A549 (cell line): ENCODE results near the gene C1QTNF2. TPM values are rescaled to one million over a fixed set of nuclear protein-coding genes. Genes with fewer than 3 reads are reported as not detected.

Source experiments
- ATAC-seq, 2 experiments: fragments of 200-7000 bp in 1 of 2; fragments of >200 bp in 1 of 2; cut with Nextera tagmentation in 1 of 2; cut with Tn5 transposase in 1 of 2; 3 replicates each; pipeline versions ENCODE4 v1.8.0 to v1.9.1; 2018 to 2020; ENCODE audit warnings: mild to moderate bottlenecking in 1 of 2, moderate library complexity in 1 of 2
- CTCF ChIA-PET: fragments of 300-600 bp; sonication (Branson Sonifier 250); formaldehyde crosslinking; extraction: SDS; loops from one replicate; lab custom pipeline; 2021; ENCODE audit warnings: antibody characterized with exemption, inconsistent platforms; lab: Yijun Ruan, JAX
- POLR2A ChIA-PET: fragments of 350-600 bp; formaldehyde crosslinking; extraction: SDS; loops from one replicate; lab custom pipeline; 2021; ENCODE audit warnings: antibody characterized with exemption, inconsistent platforms; lab: Yijun Ruan, JAX
- DNase-seq, 2 experiments: peaks; one replicate each; pipeline versions ENCODE4 v3.0.0 to v3.0.0-alpha.2; 2011 to 2016; ENCODE audit warnings: low read depth in 1 of 2, low spot score in 1 of 2
- FAIRE-seq: peaks from 2 replicates; lab custom pipeline; 2011; peaks lifted over from hg19 to GRCh38; lab: Jason Lieb, UNC
- H3K27ac ChIP-seq, 2 experiments: fragments of >200 bp; sonication (Bioruptor Twin); formaldehyde crosslinking; 3 replicates each; pipeline ENCODE4 v1.5.1; 2016 to 2017
- H3K4me1 ChIP-seq: fragments of >200 bp; sonication (Bioruptor Twin); formaldehyde crosslinking; 3 replicates; pipeline ENCODE4 v1.6.1; 2016
- H3K4me2 ChIP-seq: fragments of >200 bp; sonication (Bioruptor Twin); formaldehyde crosslinking; 3 replicates; pipeline ENCODE4 v1.6.1; 2016
- H3K4me3 ChIP-seq: fragments of >200 bp; sonication (Bioruptor Twin); formaldehyde crosslinking; 3 replicates; pipeline ENCODE4 v1.5.1; 2016
- H3K9me3 ChIP-seq: fragments of >200 bp; sonication (Bioruptor Twin); formaldehyde crosslinking; 3 replicates; pipeline ENCODE4 v1.6.1; 2016
- BHLHE40 ChIP-seq: IDR thresholded peaks from 2 replicates; pipeline ENCODE4 v1.6.1; 2012; ENCODE audit warnings: low read depth, low read length, inconsistent platforms
- CBX8 ChIP-seq: fragments of 200-600 bp; sonication (generic); IDR thresholded peaks from 2 replicates; pipeline ENCODE4 v1.6.1; 2016
- CEBPB ChIP-seq, 2 experiments: fragments of >200 bp in 1 of 2; sonication (Bioruptor Twin) in 1 of 2; formaldehyde crosslinking in 1 of 2; IDR thresholded peaks; 2 replicates each; pipeline ENCODE4 v1.6.1; 2012 to 2016
- EHF ChIP-seq: fragments of 250-450 bp; sonication (Bioruptor Pico); IDR thresholded peaks from 2 replicates; pipeline ENCODE4 v1.5.0; 2020; ENCODE audit warnings: mild to moderate bottlenecking
- GATA3 ChIP-seq: IDR thresholded peaks from 2 replicates; pipeline ENCODE4 v1.6.1; 2012; ENCODE audit warnings: borderline replicate concordance
- HEYL ChIP-seq: fragments of 250-450 bp; sonication (Bioruptor Pico); IDR thresholded peaks from 2 replicates; pipeline ENCODE4 v1.8.0; 2021; ENCODE audit warnings: mild to moderate bottlenecking, moderate library complexity
- HOXA7 ChIP-seq: fragments of 250-450 bp; sonication (Bioruptor Pico); IDR thresholded peaks from 2 replicates; pipeline ENCODE4 v1.5.0; 2020; ENCODE audit warnings: mild to moderate bottlenecking, moderate library complexity
- JUNB ChIP-seq: fragments of >200 bp; sonication (Bioruptor Twin); formaldehyde crosslinking; IDR thresholded peaks from 2 replicates; pipeline ENCODE4 v1.6.1; 2016
- MAFK ChIP-seq: fragments of 450-650 bp; IDR thresholded peaks from 2 replicates; pipeline ENCODE4 v1.6.1; 2014; ENCODE audit not compliant: partially characterized antibody
- MAZ ChIP-seq: fragments of 150-350 bp; IDR thresholded peaks from 2 replicates; pipeline ENCODE4 v1.6.1; 2014; ENCODE audit warnings: antibody characterized with exemption, low read depth, low read length, borderline replicate concordance
- MYC ChIP-seq: IDR thresholded peaks from 2 replicates; pipeline ENCODE4 v1.6.1; 2012; ENCODE audit warnings: mild to moderate bottlenecking, inconsistent platforms, low read length, improper control_type of control experiment, borderline replicate concordance
- NFE2L2 ChIP-seq: fragments of 150-350 bp; conservative IDR thresholded peaks from 2 replicates; pipeline ENCODE4 v1.6.1; 2014; ENCODE audit warnings: low read length
- NR3C1 ChIP-seq: fragments of >200 bp; sonication (Bioruptor Twin); formaldehyde crosslinking; IDR thresholded peaks from 3 replicates; pipeline ENCODE4 v1.6.1; 2017
- PHF8 ChIP-seq: fragments of 200-600 bp; sonication (generic); IDR thresholded peaks from 2 replicates; pipeline ENCODE4 v1.6.1; 2016; ENCODE audit warnings: low read depth, mild to moderate bottlenecking, antibody characterized with exemption, moderate library complexity, borderline replicate concordance
- POLR2A ChIP-seq: IDR thresholded peaks from 2 replicates; pipeline ENCODE4 v1.6.1; 2012; ENCODE audit warnings: mild to moderate bottlenecking, low read length
- RAD21 ChIP-seq, 2 experiments: fragments of >200 bp in 1 of 2; sonication (Bioruptor Twin) in 1 of 2; formaldehyde crosslinking in 1 of 2; IDR thresholded peaks in 1 of 2; conservative IDR thresholded peaks in 1 of 2; 2 replicates in 1 of 2; 3 replicates in 1 of 2; pipeline ENCODE4 v1.6.1; 2012 to 2018; ENCODE audit warnings: inconsistent platforms in 1 of 2
- RARB ChIP-seq: fragments of 250-450 bp; sonication (Bioruptor Pico); IDR thresholded peaks from 2 replicates; pipeline ENCODE4 v1.8.0; 2021; ENCODE audit warnings: mild to moderate bottlenecking, moderate library complexity
- RNF2 ChIP-seq: fragments of 200-600 bp; sonication (generic); IDR thresholded peaks from 2 replicates; pipeline ENCODE4 v1.6.1; 2016; ENCODE audit warnings: low read depth, mild to moderate bottlenecking, antibody characterized with exemption, moderate library complexity, borderline replicate concordance
- SMC3 ChIP-seq: fragments of >200 bp; sonication (Bioruptor Twin); formaldehyde crosslinking; IDR thresholded peaks from 3 replicates; pipeline ENCODE4 v1.6.1; 2018; ENCODE audit warnings: inconsistent platforms
- SREBF2 ChIP-seq: fragments of 450-650 bp; IDR thresholded peaks from 2 replicates; pipeline ENCODE4 v1.6.1; 2014; ENCODE audit warnings: mild to moderate bottlenecking, moderate library complexity
- TP53 ChIP-seq: fragments of 250-450 bp; sonication (Bioruptor Pico); IDR thresholded peaks from 2 replicates; pipeline ENCODE4 v1.5.0; 2021; ENCODE audit warnings: mild to moderate bottlenecking, moderate library complexity
- ZFP36 ChIP-seq: fragments of 450-650 bp; IDR thresholded peaks from 2 replicates; pipeline ENCODE4 v1.6.1; 2014; ENCODE audit warnings: borderline replicate concordance; ENCODE audit not compliant: partially characterized antibody
- WGBS: methylation state at CpG from one replicate; pipeline ENCODE4 v1.1.6; 2017; ENCODE audit errors: missing lambda C conversion rate; 5-methylcytosine and 5-hydroxymethylcytosine counted together
- polyA plus RNA-seq, 4 experiments: library from polyadenylated mRNA; depleted of rRNA in 3 of 4; stranded (reverse); fragments of >200 nt; fragmentation: RNase III in 1 of 4; extraction: RNeasy Plus Mini Kit Qiagen cat#74134 plus additional on column Dnase treatment in 1 of 4; gene quantifications; 2 replicates in 3 of 4; 3 replicates in 1 of 4; pipeline ENCODE4 v1.2.3, GENCODE V29; 2011 to 2017
- TF ChIP-seq, protein P1 (sequence below): IDR thresholded peaks from 2 replicates; pipeline ENCODE4 v1.6.1; 2012
- TF ChIP-seq, protein P2 (sequence below): IDR thresholded peaks from 2 replicates; pipeline ENCODE4 v1.6.1; 2012; ENCODE audit warnings: low read depth, borderline replicate concordance
- TF ChIP-seq, protein P3 (sequence below): fragments of >200 bp; sonication (Bioruptor Twin); formaldehyde crosslinking; IDR thresholded peaks from 3 replicates; pipeline ENCODE4 v1.6.1; 2016
- TF ChIP-seq, protein P4 (sequence below): IDR thresholded peaks from 2 replicates; pipeline ENCODE4 v1.6.1; 2012
- TF ChIP-seq, protein P5 (sequence below): fragments of 250-450 bp; sonication (Bioruptor Pico); IDR thresholded peaks from 2 replicates; pipeline ENCODE4 v1.5.0; 2020; ENCODE audit warnings: low read depth, mild to moderate bottlenecking, moderate library complexity
- TF ChIP-seq, protein P6 (sequence below): fragments of 150-350 bp; IDR thresholded peaks from 2 replicates; pipeline ENCODE4 v1.6.1; 2014; ENCODE audit warnings: low read depth, mild to moderate bottlenecking, low read length

Gene C1QTNF2
- polyA plus RNA-seq, 2 of the 4 experiments (the other 2 are of a cell fraction), result 0.04 to 0.06 TPM

DNA sequence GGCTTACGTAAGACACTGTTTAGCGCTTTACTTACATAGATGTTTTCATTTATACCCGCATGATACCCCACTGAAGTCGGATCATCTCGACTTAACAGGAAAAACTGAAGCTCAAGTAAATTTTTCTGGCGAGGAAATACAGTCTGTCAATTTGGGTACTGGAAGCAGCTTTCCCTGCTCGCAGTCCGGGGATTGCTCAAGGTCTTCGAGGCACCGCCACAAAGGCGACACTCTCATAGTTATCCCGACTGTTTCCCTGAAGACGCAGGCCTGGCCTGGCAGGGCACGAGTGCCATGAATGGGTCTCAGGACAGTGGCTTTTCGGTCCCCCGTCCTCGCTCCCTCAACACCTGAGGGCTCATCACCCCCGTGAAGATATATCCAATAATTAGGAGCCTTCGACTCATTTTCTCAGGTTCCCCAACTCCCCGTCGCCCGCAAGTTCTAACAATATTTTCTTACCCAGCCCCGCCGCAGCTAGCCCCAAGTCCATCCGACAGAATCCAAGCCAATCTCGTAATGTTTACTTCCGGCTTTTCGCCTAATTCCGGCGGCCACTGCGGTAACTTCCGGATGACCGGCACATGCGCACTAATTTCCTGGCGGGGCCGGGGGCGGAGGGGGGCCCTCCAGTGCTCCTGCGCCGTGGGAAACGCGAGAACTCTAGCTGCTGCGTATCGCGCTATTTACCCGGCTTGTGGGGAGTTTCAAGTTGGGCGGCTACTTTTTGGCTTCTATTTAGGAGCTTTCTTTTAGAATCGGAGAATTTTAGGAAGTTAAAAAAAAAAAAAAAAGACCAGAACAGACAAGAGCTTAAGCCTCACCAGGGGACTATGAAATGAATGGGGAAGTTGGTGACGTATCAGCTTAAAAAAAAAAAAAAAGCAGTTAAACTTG is 48.4 kb upstream of the C1QTNF2 start, which contains the start of gene SLU7 (continued):
- no peak for TF ChIP-seq RAD21 (conservative IDR thresholded peaks at IDR 0.05 in 1 of 2, IDR thresholded peaks at IDR 0.05 in 1 of 2)
- no peak for TF ChIP-seq CBX8
- TF ChIP-seq HOXA7 (CRISPR knock-in tag), result no peak
- TF ChIP-seq, protein P1, sequence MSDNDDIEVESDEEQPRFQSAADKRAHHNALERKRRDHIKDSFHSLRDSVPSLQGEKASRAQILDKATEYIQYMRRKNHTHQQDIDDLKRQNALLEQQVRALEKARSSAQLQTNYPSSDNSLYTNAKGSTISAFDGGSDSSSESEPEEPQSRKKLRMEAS, result peak; percentile 48
- TF ChIP-seq NR3C1, result no peak
- no peak for TF ChIP-seq NFE2L2
- TF ChIP-seq JUNB, result no peak
- no peak for TF ChIP-seq SREBF2
- no peak for TF ChIP-seq MYC
- no peak for TF ChIP-seq MAFK
- TF ChIP-seq EHF (CRISPR knock-in tag), result no peak
- TF ChIP-seq, protein P2, sequence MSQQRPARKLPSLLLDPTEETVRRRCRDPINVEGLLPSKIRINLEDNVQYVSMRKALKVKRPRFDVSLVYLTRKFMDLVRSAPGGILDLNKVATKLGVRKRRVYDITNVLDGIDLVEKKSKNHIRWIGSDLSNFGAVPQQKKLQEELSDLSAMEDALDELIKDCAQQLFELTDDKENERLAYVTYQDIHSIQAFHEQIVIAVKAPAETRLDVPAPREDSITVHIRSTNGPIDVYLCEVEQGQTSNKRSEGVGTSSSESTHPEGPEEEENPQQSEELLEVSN, result no peak
- TF ChIP-seq TP53 (CRISPR knock-in tag), result no peak
- no peak for TF ChIP-seq RARB (CRISPR knock-in tag)
- TF ChIP-seq ZFP36, result no peak
- no peak for TF ChIP-seq HEYL
- TF ChIP-seq, protein P3, sequence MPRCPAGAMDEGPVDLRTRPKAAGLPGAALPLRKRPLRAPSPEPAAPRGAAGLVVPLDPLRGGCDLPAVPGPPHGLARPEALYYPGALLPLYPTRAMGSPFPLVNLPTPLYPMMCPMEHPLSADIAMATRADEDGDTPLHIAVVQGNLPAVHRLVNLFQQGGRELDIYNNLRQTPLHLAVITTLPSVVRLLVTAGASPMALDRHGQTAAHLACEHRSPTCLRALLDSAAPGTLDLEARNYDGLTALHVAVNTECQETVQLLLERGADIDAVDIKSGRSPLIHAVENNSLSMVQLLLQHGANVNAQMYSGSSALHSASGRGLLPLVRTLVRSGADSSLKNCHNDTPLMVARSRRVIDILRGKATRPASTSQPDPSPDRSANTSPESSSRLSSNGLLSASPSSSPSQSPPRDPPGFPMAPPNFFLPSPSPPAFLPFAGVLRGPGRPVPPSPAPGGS, result peak; percentile 75; the same call in 1 of the 3 replicates
- TF ChIP-seq CEBPB (IDR thresholded peaks at IDR 0.05), result no peak
- no peak for TF ChIP-seq SMC3
- TF ChIP-seq, protein P4, sequence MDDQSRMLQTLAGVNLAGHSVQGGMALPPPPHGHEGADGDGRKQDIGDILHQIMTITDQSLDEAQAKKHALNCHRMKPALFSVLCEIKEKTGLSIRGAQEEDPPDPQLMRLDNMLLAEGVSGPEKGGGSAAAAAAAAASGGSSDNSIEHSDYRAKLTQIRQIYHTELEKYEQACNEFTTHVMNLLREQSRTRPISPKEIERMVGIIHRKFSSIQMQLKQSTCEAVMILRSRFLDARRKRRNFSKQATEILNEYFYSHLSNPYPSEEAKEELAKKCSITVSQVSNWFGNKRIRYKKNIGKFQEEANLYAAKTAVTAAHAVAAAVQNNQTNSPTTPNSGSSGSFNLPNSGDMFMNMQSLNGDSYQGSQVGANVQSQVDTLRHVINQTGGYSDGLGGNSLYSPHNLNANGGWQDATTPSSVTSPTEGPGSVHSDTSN, result no peak
- peak; percentile 52 for TF ChIP-seq POLR2A
- TF ChIP-seq RNF2, result no peak
- TF ChIP-seq GATA3, result peak; percentile 54

DNA sequence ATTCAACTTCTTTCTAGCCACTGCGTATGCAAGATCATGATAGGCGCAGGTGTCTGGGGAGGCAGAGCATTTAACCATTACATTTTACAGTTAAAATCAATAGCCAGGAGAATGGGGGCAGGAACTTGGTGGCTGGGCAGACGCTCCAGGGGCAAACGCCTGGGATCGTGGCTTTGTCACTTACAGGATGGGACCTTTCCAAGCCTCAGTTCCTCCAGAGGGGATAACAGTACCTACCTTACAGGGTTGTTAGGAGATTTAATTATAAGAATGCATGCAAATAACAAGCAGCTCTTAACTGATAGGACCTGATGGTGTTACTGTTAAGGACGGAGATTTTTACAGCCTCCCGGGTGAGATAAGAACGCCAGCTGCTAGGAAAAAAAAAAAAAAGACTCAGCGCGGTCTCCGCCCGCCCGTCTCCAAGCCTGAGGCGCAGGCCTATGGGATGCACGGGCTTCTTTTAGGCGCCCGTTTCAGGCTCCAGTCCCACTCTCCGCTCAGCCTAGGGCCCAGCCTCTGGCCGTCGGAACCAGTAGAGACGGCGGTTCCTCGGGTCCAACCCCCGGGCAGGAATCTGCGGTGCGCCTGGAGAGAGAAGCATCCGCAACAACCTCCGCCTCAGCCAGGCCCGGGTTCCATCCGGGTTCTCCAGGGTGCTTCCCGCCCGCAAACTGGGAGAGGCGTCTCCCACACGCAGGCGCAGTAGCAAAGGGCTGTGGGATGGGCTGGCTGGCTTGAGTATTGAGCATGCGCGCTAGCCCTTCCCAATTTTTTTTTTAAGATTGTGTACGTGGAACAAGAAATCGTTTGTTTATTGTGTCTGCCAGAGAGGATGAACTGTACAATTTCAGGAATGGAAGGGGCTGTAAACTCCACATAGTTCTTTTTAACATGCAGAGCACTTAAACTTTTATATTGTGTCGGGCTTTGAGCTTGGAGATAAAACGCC is 29.3 kb upstream of the C1QTNF2 start, which contains the start of gene FAM200C:
FAM200C (minus strand) TSS at position 653 of the 952 bp plus-strand sequence. CDS start 4,564 bp downstream, outside the sequence.
- peak; percentile 97 to 98 for ATAC-seq
- Histone ChIP-seq H3K4me1 (peaks cover 19% of the 10 kb centered on the region), H3K4me3 (peak within 1 kb of the TSS; percentile 66), H3K9me3 (no peaks in the 10 kb centered on the region), H3K4me2 (peak within 1 kb of the TSS; percentile 90), H3K27ac (peak within 1 kb of the TSS; percentile 89 to 97)
- ChIA-PET POLR2A (interaction anchor here (0.6 to 1.1 kb wide), 7 partner anchors 9 to 281 kb away, joined by 3 to 5 read pairs (median 4); partner anchors contain the start of genes PWWP2A and SLU7), CTCF (interaction anchor here (1.5 kb wide), 1 partner anchor 20 kb away, joined by 4 read pairs; no protein-coding TSS in a partner anchor)
- WGBS, result 3% methylated on average over 41 of the region's 41 CpGs
- peak; percentile 94 to 97 for DNase-seq
- peak; percentile 28 for FAIRE-seq
- TF ChIP-seq, protein P2, result peak; percentile 81
- TF ChIP-seq, protein P5, sequence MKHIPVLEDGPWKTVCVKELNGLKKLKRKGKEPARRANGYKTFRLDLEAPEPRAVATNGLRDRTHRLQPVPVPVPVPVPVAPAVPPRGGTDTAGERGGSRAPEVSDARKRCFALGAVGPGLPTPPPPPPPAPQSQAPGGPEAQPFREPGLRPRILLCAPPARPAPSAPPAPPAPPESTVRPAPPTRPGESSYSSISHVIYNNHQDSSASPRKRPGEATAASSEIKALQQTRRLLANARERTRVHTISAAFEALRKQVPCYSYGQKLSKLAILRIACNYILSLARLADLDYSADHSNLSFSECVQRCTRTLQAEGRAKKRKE (CRISPR knock-in tag), result no peak
- TF ChIP-seq, protein P1, result 0 out of 2 replicates have a peak, but pooled peaks have one; percentile 51
- no peak for TF ChIP-seq MAZ
- TF ChIP-seq, protein P3, result peak; percentile 94
- TF ChIP-seq PHF8, result peak; percentile 100
- TF ChIP-seq, protein P6, sequence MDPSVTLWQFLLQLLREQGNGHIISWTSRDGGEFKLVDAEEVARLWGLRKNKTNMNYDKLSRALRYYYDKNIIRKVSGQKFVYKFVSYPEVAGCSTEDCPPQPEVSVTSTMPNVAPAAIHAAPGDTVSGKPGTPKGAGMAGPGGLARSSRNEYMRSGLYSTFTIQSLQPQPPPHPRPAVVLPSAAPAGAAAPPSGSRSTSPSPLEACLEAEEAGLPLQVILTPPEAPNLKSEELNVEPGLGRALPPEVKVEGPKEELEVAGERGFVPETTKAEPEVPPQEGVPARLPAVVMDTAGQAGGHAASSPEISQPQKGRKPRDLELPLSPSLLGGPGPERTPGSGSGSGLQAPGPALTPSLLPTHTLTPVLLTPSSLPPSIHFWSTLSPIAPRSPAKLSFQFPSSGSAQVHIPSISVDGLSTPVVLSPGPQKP, result no peak
- no peak for TF ChIP-seq BHLHE40
- TF ChIP-seq POLR2A, result peak; percentile 93
